Karpas-422 (cell line): ENCODE data around the gene SYT9. TPM values are rescaled to one million over a fixed set of nuclear protein-coding genes. Genes with fewer than 3 reads are reported as not detected.
A peak's percentile ranks its signal among the peaks of the same experiment; 100 is the strongest.

Source experiments
- DNase-seq: peaks from one replicate; pipeline ENCODE4 v3.0.0-alpha.2; 2015
- H2AFZ ChIP-seq: fragments of 200-600 bp; sonication (generic); 2 replicates; pipeline ENCODE4 v1.6.1; 2014; ENCODE audit warnings: antibody characterized with exemption, low read length, mixed read lengths
- H3K27ac ChIP-seq: fragments of 200-600 bp; sonication (generic); 2 replicates; pipeline ENCODE4 v1.5.1; 2014; ENCODE audit warnings: mild to moderate bottlenecking, low read length, moderate library complexity
- H3K27me3 ChIP-seq: fragments of 200-600 bp; sonication (generic); 2 replicates; pipeline ENCODE4 v1.6.1; 2014; ENCODE audit warnings: low read length, mixed read lengths
- H3K36me3 ChIP-seq: fragments of 200-600 bp; sonication (generic); 2 replicates; pipeline ENCODE4 v1.6.1; 2014; ENCODE audit warnings: low read length, mixed read lengths; ENCODE audit not compliant: insufficient read depth
- H3K4me1 ChIP-seq: fragments of 200-600 bp; sonication (generic); 2 replicates; pipeline ENCODE4 v1.6.1; 2014; ENCODE audit warnings: mild to moderate bottlenecking, low read length, mixed read lengths
- H3K4me2 ChIP-seq: fragments of 200-600 bp; sonication (generic); 2 replicates; pipeline ENCODE4 v1.6.1; 2014; ENCODE audit warnings: low read length, low read depth, mild to moderate bottlenecking; ENCODE audit not compliant: poor library complexity, severe bottlenecking
- H3K4me3 ChIP-seq: fragments of 200-600 bp; sonication (generic); 2 replicates; pipeline ENCODE4 v1.5.1; 2014; ENCODE audit warnings: mild to moderate bottlenecking, antibody characterized with exemption, low read length, mixed read lengths
- H3K79me2 ChIP-seq: fragments of 200-600 bp; sonication (generic); 2 replicates; pipeline ENCODE4 v1.6.1; 2014; ENCODE audit warnings: mild to moderate bottlenecking, low read length, mixed read lengths
- H3K9ac ChIP-seq: fragments of 200-600 bp; sonication (generic); 2 replicates; pipeline ENCODE4 v1.6.0; 2014; ENCODE audit warnings: low read length
- H3K9me2 ChIP-seq: fragments of 200-600 bp; sonication (generic), shearing (Covaris generic); replicated peaks from 2 replicates; pipeline ENCODE4 v1.6.0; 2014; ENCODE audit warnings: mild to moderate bottlenecking, low read length, moderate library complexity; ENCODE audit not compliant: insufficient read depth
- H3K9me3 ChIP-seq: fragments of 300-700, 200-600 bp; sonication (generic); 2 replicates; pipeline ENCODE4 v1.6.1; 2014; ENCODE audit warnings: low read length, mixed read lengths
- H4K20me1 ChIP-seq: fragments of 200-600 bp; sonication (generic); 2 replicates; pipeline ENCODE4 v1.6.1; 2014; ENCODE audit warnings: mild to moderate bottlenecking, antibody characterized with exemption, low read length, low read depth; ENCODE audit not compliant: insufficient read depth
- total RNA-seq: library from RNA; depleted of rRNA; stranded (reverse); fragments of >200 nt; shearing (Covaris generic); gene quantifications from 2 replicates; pipeline ENCODE4 v1.2.3, GENCODE V29; 2014; ENCODE audit warnings: low replicate concordance

Gene SYT9
- total RNA-seq, 1 experiment from 2014 or later, result not detected

- H3K4me1 ChIP-seq, result no peaks in the 10 kb centered on the region
- H3K9me2 ChIP-seq, result no peaks in the 10 kb centered on the region
- no peaks in the 10 kb centered on the region for H4K20me1 ChIP-seq
- H3K4me3 ChIP-seq, result no peak overlapping the region
- DNase-seq, result no peak
- H3K9ac ChIP-seq, result no peak overlapping the region
- no peak overlapping the region for H3K27ac ChIP-seq
- no peaks in the 10 kb centered on the region for H3K36me3 ChIP-seq
- no peak overlapping the region for H3K4me2 ChIP-seq
- no peaks in the 10 kb centered on the region for H3K79me2 ChIP-seq
- H3K9me3 ChIP-seq, result no peaks in the 10 kb centered on the region
- no peak overlapping the region for H2AFZ ChIP-seq
- H3K27me3 ChIP-seq, result no peaks in the 10 kb centered on the region
These were observed 176.0 kb downstream of the SYT9 start for GRCh38 chr11:7427733-7428132.

- Histone ChIP-seq H3K4me1 (no peaks in the 10 kb centered on the region), H4K20me1 (no peaks in the 10 kb centered on the region), H3K9ac (no peak overlapping the region), H3K4me3 (no peak overlapping the region), H3K79me2 (no peaks in the 10 kb centered on the region), H2AFZ (no peak overlapping the region), H3K27me3 (no peaks in the 10 kb centered on the region), H3K27ac (no peak overlapping the region), H3K4me2 (no peak overlapping the region), H3K9me3 (no peaks in the 10 kb centered on the region), H3K9me2 (no peaks in the 10 kb centered on the region), H3K36me3 (no peaks in the 10 kb centered on the region)
- no peak for DNase-seq
These were observed 176.5 kb downstream of the SYT9 start for GRCh38 chr11:7428196-7428595.

GRCh38 chr11:7430496-7430895 is 178.8 kb downstream of the SYT9 start:
- no peaks in the 10 kb centered on the region for H3K9me3 ChIP-seq
- no peak overlapping the region for H3K27ac ChIP-seq
- H3K4me3 ChIP-seq, result no peak overlapping the region
- no peaks in the 10 kb centered on the region for H3K79me2 ChIP-seq
- no peaks in the 10 kb centered on the region for H3K36me3 ChIP-seq
- no peak overlapping the region for H2AFZ ChIP-seq
- H3K4me1 ChIP-seq, result no peaks in the 10 kb centered on the region
- H3K27me3 ChIP-seq, result no peaks in the 10 kb centered on the region
- no peak for DNase-seq
- no peak overlapping the region for H3K9ac ChIP-seq
- H3K9me2 ChIP-seq, result no peaks in the 10 kb centered on the region
- H4K20me1 ChIP-seq, result no peaks in the 10 kb centered on the region
- H3K4me2 ChIP-seq, result no peak overlapping the region

- H3K36me3 ChIP-seq, result no peaks in the 10 kb centered on the region
- no peak overlapping the region for H3K4me3 ChIP-seq
- no peaks in the 10 kb centered on the region for H3K79me2 ChIP-seq
- no peaks in the 10 kb centered on the region for H3K9me3 ChIP-seq
- no peak overlapping the region for H3K4me2 ChIP-seq
- H3K9me2 ChIP-seq, result no peaks in the 10 kb centered on the region
- H4K20me1 ChIP-seq, result no peaks in the 10 kb centered on the region
- H3K27ac ChIP-seq, result no peak overlapping the region
- no peaks in the 10 kb centered on the region for H3K27me3 ChIP-seq
- no peak overlapping the region for H2AFZ ChIP-seq
- no peak for DNase-seq
- H3K9ac ChIP-seq, result no peak overlapping the region
- H3K4me1 ChIP-seq, result peaks cover 18% of the 10 kb centered on the region
These were observed 183.5 kb downstream of the SYT9 start for GRCh38 chr11:7435176-7435575.

- Histone ChIP-seq H3K4me1 (peaks cover 18% of the 10 kb centered on the region), H3K4me2 (peak overlapping the region; percentile 51), H3K9ac (no peak overlapping the region), H2AFZ (peak overlapping the region; percentile 81), H3K36me3 (no peaks in the 10 kb centered on the region), H4K20me1 (no peaks in the 10 kb centered on the region), H3K27me3 (no peaks in the 10 kb centered on the region), H3K4me3 (0 out of 2 replicates have a peak overlapping the region, but pooled peaks have one; percentile 2), H3K9me2 (no peaks in the 10 kb centered on the region), H3K27ac (0 out of 2 replicates have a peak overlapping the region, but pooled peaks have one; percentile 23), H3K79me2 (no peaks in the 10 kb centered on the region), H3K9me3 (no peaks in the 10 kb centered on the region)
- peak; percentile 45 for DNase-seq
These were observed 184.4 kb downstream of the SYT9 start for GRCh38 chr11:7436146-7436545.

GRCh38 chr11:7436657-7437056 is 185.0 kb downstream of the SYT9 start:
- Histone ChIP-seq H2AFZ (peak overlapping the region; percentile 81), H3K4me1 (peaks cover 18% of the 10 kb centered on the region), H3K4me2 (peak overlapping the region; percentile 51), H4K20me1 (no peaks in the 10 kb centered on the region), H3K79me2 (no peaks in the 10 kb centered on the region), H3K9me2 (no peaks in the 10 kb centered on the region), H3K9me3 (no peaks in the 10 kb centered on the region), H3K27ac (0 out of 2 replicates have a peak overlapping the region, but pooled peaks have one; percentile 23), H3K27me3 (no peaks in the 10 kb centered on the region), H3K36me3 (no peaks in the 10 kb centered on the region), H3K4me3 (0 out of 2 replicates have a peak overlapping the region, but pooled peaks have one; percentile 2), H3K9ac (no peak overlapping the region)
- DNase-seq, result peak; percentile 88

- H3K4me3 ChIP-seq, result no peak overlapping the region
- H3K27me3 ChIP-seq, result no peaks in the 10 kb centered on the region
- H3K36me3 ChIP-seq, result no peaks in the 10 kb centered on the region
- H3K4me2 ChIP-seq, result no peak overlapping the region
- H3K4me1 ChIP-seq, result peaks cover 18% of the 10 kb centered on the region
- no peak for DNase-seq
- no peak overlapping the region for H3K9ac ChIP-seq
- H4K20me1 ChIP-seq, result no peaks in the 10 kb centered on the region
- H3K27ac ChIP-seq, result no peak overlapping the region
- H2AFZ ChIP-seq, result no peak overlapping the region
- H3K9me3 ChIP-seq, result no peaks in the 10 kb centered on the region
- no peaks in the 10 kb centered on the region for H3K79me2 ChIP-seq
- H3K9me2 ChIP-seq, result no peaks in the 10 kb centered on the region
These were observed 186.0 kb downstream of the SYT9 start for GRCh38 chr11:7437696-7438095.

- no peak overlapping the region for H3K4me3 ChIP-seq
- H3K4me2 ChIP-seq, result no peak overlapping the region
- no peaks in the 10 kb centered on the region for H3K79me2 ChIP-seq
- peaks cover 18% of the 10 kb centered on the region for H3K4me1 ChIP-seq
- H3K36me3 ChIP-seq, result no peaks in the 10 kb centered on the region
- DNase-seq, result no peak
- no peaks in the 10 kb centered on the region for H3K9me2 ChIP-seq
- no peak overlapping the region for H3K27ac ChIP-seq
- no peak overlapping the region for H3K9ac ChIP-seq
- no peak overlapping the region for H2AFZ ChIP-seq
- H3K9me3 ChIP-seq, result no peaks in the 10 kb centered on the region
- no peaks in the 10 kb centered on the region for H3K27me3 ChIP-seq
- H4K20me1 ChIP-seq, result no peaks in the 10 kb centered on the region
These were observed 188.1 kb downstream of the SYT9 start for GRCh38 chr11:7439746-7440320.
